IMR-90 (cell line): ENCODE measurements around the gene DTX1.

Experiments
- FOS ChIP-seq: fragments of 150-350 bp; IDR thresholded peaks from 2 replicates; pipeline ENCODE4 v1.6.1; 2016; ENCODE audit warnings: low read depth, low read length
- MAFK ChIP-seq: IDR thresholded peaks from 2 replicates; pipeline ENCODE4 v1.6.1; 2012; ENCODE audit warnings: low read depth, low read length, improper control_type of control experiment
- POLR2A ChIP-seq: IDR thresholded peaks from 2 replicates; pipeline ENCODE4 v1.6.1; 2012; ENCODE audit warnings: mild to moderate bottlenecking, low read depth, low read length
- RCOR1 ChIP-seq: IDR thresholded peaks from 2 replicates; pipeline ENCODE4 v1.6.1; 2012; ENCODE audit warnings: mild to moderate bottlenecking, low read length, improper control_type of control experiment; ENCODE audit not compliant: insufficient replicate concordance
- RFX5 ChIP-seq: IDR thresholded peaks from 2 replicates; pipeline ENCODE4 v1.8.0; 2012; ENCODE audit warnings: low read depth, mild to moderate bottlenecking, low read length, moderate library complexity
- TF ChIP-seq, protein P1 (sequence below): conservative IDR thresholded peaks from 2 replicates; pipeline ENCODE4 v1.5.1; 2012; ENCODE audit warnings: mild to moderate bottlenecking, low read depth, low read length, improper control_type of control experiment

DNA sequence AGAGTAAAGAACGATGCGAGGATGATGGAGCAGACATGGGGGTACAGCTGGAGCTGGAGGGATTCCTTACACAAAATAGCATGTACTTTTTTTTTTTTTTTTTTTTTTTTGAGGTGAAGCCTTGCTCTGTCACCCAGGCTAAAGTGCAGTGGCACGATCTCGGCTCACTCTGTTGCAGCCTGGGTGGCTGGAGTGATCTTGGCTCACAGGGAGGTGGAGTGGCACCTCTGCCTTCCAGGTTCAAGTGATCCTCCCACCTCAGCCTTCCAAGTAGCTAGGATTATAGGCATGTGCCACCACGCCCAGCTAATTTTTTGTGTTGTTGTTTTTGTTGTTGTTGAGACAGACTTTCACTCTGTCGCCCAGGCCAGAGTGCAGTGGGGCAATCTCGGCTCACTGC lies 84.2 kb downstream of the DTX1 start:
- TF ChIP-seq, protein P1, sequence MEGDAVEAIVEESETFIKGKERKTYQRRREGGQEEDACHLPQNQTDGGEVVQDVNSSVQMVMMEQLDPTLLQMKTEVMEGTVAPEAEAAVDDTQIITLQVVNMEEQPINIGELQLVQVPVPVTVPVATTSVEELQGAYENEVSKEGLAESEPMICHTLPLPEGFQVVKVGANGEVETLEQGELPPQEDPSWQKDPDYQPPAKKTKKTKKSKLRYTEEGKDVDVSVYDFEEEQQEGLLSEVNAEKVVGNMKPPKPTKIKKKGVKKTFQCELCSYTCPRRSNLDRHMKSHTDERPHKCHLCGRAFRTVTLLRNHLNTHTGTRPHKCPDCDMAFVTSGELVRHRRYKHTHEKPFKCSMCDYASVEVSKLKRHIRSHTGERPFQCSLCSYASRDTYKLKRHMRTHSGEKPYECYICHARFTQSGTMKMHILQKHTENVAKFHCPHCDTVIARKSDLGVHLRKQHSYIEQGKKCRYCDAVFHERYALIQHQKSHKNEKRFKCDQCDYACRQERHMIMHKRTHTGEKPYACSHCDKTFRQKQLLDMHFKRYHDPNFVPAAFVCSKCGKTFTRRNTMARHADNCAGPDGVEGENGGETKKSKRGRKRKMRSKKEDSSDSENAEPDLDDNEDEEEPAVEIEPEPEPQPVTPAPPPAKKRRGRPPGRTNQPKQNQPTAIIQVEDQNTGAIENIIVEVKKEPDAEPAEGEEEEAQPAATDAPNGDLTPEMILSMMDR, result no peak
- TF ChIP-seq POLR2A, result no peak
- TF ChIP-seq MAFK, result no peak
- TF ChIP-seq FOS, result no peak
- no peak for TF ChIP-seq RCOR1
- TF ChIP-seq RFX5, result no peak
